K562 (cell line): ENCODE measurements around the gene RTCB.

Source experiments
- CBFB ChIP-seq: sonication (generic); formaldehyde crosslinking; IDR thresholded peaks from 2 replicates; pipeline ENCODE4 v1.4.0; 2020; ENCODE audit warnings: mild to moderate bottlenecking, missing genetic modification reagents
- CREB1 ChIP-seq, 2 experiments: sonication (generic) in 1 of 2; formaldehyde crosslinking in 1 of 2; IDR thresholded peaks; 2 replicates each; pipeline versions ENCODE4 v1.6.1 to v1.8.0; 2012 to 2022; ENCODE audit warnings: inconsistent platforms in 1 of 2, mild to moderate bottlenecking in 1 of 2, missing genetic modification reagents in 1 of 2, moderate library complexity in 1 of 2
- CTCF ChIP-seq, 3 experiments: IDR thresholded peaks in 2 of 3; conservative IDR thresholded peaks in 1 of 3; 2 replicates each; pipeline ENCODE4 v1.5.1; 2011 to 2012; ENCODE audit warnings: low read length in 3 of 3, mild to moderate bottlenecking in 3 of 3, control low read depth in 2 of 3, improper control_type of control experiment in 1 of 3, inconsistent platforms in 1 of 3, low read depth in 1 of 3, mixed read lengths in 1 of 3, moderate library complexity in 1 of 3; ENCODE audit not compliant: insufficient read depth in 2 of 3
- E2F1 ChIP-seq: sonication (generic); formaldehyde crosslinking; IDR thresholded peaks from 2 replicates; pipeline ENCODE4 v1.8.1; 2023; ENCODE audit warnings: mild to moderate bottlenecking, missing genetic modification reagents, moderate library complexity
- ESRRA ChIP-seq: fragments of 450-650 bp; IDR thresholded peaks from 2 replicates; pipeline ENCODE4 v1.6.1; 2014; ENCODE audit warnings: low read depth, mild to moderate bottlenecking, moderate library complexity, borderline replicate concordance
- FIP1L1 ChIP-seq: fragments of 200-400 bp; formaldehyde crosslinking; IDR thresholded peaks from 2 replicates; pipeline ENCODE4 v1.6.1; 2018; ENCODE audit warnings: mild to moderate bottlenecking, low read depth, low read length; ENCODE audit not compliant: poor library complexity, severe bottlenecking
- POLR2A ChIP-seq: fragments of 450-650 bp; conservative IDR thresholded peaks from 2 replicates; pipeline ENCODE4 v1.6.1; 2016
- REST ChIP-seq, 2 experiments: fragments of 450-650 bp; formaldehyde crosslinking in 1 of 2; IDR thresholded peaks; 2 replicates each; pipeline versions ENCODE4 v1.4.0 to v1.6.1; 2014 to 2020; ENCODE audit warnings: mild to moderate bottlenecking in 2 of 2, borderline replicate concordance in 1 of 2, low read depth in 1 of 2
- TCF7L2 ChIP-seq: fragments of 150-350 bp; IDR thresholded peaks from 2 replicates; pipeline ENCODE4 v1.6.1; 2016; ENCODE audit warnings: low read depth, mild to moderate bottlenecking, low read length, moderate library complexity
- ZNF512 ChIP-seq: IDR thresholded peaks from 2 replicates; pipeline ENCODE4 v1.6.1; 2016; ENCODE audit warnings: missing genetic modification characterization, missing compliant biosample characterization

GRCh38 chr22:32395107-32395506, 16.9 kb downstream of the RTCB start:
- TF ChIP-seq POLR2A = no peak
- TF ChIP-seq CTCF (IDR thresholded peaks at IDR 0.05 in 2 of 3, conservative IDR thresholded peaks at IDR 0.05 in 1 of 3; ENCODE audit: insufficient read depth in 2 of 3, low read depth in 1 of 3, low read length in 3 of 3) = no peak
- TF ChIP-seq E2F1 (CRISPR knock-in tag) = no peak
- no peak for TF ChIP-seq ESRRA
- no peak for TF ChIP-seq REST (IDR thresholded peaks at IDR 0.05; ENCODE audit: borderline replicate concordance)
- no peak for TF ChIP-seq REST (CRISPR knock-in tag; IDR thresholded peaks at IDR 0.05; ENCODE audit: low read depth)
- no peak for TF ChIP-seq CREB1 (IDR thresholded peaks at IDR 0.05)
- no peak for TF ChIP-seq CREB1 (CRISPR knock-in tag; IDR thresholded peaks at IDR 0.05)
- TF ChIP-seq FIP1L1 = no peak
- TF ChIP-seq CBFB = no peak
- no peak for TF ChIP-seq ZNF512 (tag)
- no peak for TF ChIP-seq TCF7L2
